Esophagus muscularis mucosa (tissue), 3 donors: ENCODE measurements around the gene HBB.

ENCODE experiments used
- CTCF ChIP-seq, 3 experiments: fragments of 200-600 bp in 2 of 3; fragments of 450-650 bp in 1 of 3; sonication (generic) in 2 of 3; IDR thresholded peaks; one replicate each; pipeline ENCODE4 v1.5.1; 2017 to 2019; ENCODE audit warnings: antibody characterized with exemption in 3 of 3, mild to moderate bottlenecking in 2 of 3, moderate library complexity in 1 of 3
- POLR2AphosphoS5 ChIP-seq, 2 donors: sonication (generic); formaldehyde crosslinking; IDR thresholded peaks; one replicate each; pipeline ENCODE4 v1.6.1; 2017; ENCODE audit warnings: antibody characterized with exemption in 2 of 2

GRCh38 chr11:5243816-5244180, 16.9 kb upstream of the HBB start:
- TF ChIP-seq CTCF (IDR thresholded peaks at IDR 0.05): no peak
- no peak for TF ChIP-seq POLR2AphosphoS5 (IDR thresholded peaks at IDR 0.05)
